SU-DHL-6 (cell line): ENCODE results near the gene PRKD1.

Source experiments
- H2AFZ ChIP-seq: fragments of 200-600 bp; sonication (generic); 2 replicates; pipeline ENCODE4 v1.6.1; 2014; ENCODE audit warnings: low read depth, mild to moderate bottlenecking, moderate library complexity, mixed read lengths, antibody characterized with exemption, low read length; ENCODE audit not compliant: severe bottlenecking
- H3F3A ChIP-seq: fragments of 200-600 bp; shearing (Covaris generic); 2 replicates; pipeline ENCODE4 v1.6.0; 2016; ENCODE audit warnings: antibody characterized with exemption, mild to moderate bottlenecking; ENCODE audit not compliant: insufficient read depth
- H3K27ac ChIP-seq: fragments of 200-600 bp; sonication (generic); 2 replicates; pipeline ENCODE4 v1.5.1; 2016; ENCODE audit warnings: low read depth, mild to moderate bottlenecking, low read length, moderate library complexity, mixed read lengths
- H3K27me3 ChIP-seq: fragments of 200-600 bp; sonication (generic), shearing (Covaris generic); 2 replicates; pipeline ENCODE4 v1.6.0; 2014; ENCODE audit warnings: mild to moderate bottlenecking, low read length
- H3K36me3 ChIP-seq: fragments of 200-600 bp; sonication (generic); 2 replicates; pipeline ENCODE4 v1.6.1; 2014; ENCODE audit warnings: mild to moderate bottlenecking, low read length, mixed read lengths
- H3K4me2 ChIP-seq: fragments of 300-600, 200-600 bp; shearing (Covaris generic), sonication (generic); 2 replicates; pipeline ENCODE4 v1.6.0; 2014; ENCODE audit warnings: low read length, low read depth, mild to moderate bottlenecking; ENCODE audit not compliant: poor library complexity, severe bottlenecking
- H3K4me3 ChIP-seq: fragments of 200-600 bp; sonication (generic); 2 replicates; pipeline ENCODE4 v1.5.1; 2014; ENCODE audit warnings: antibody characterized with exemption, low read length, mild to moderate bottlenecking, mixed read lengths; ENCODE audit not compliant: insufficient read depth, poor library complexity, severe bottlenecking
- H3K79me2 ChIP-seq: fragments of 200-600 bp; sonication (generic); 2 replicates; pipeline ENCODE4 v1.6.1; 2014; ENCODE audit warnings: mild to moderate bottlenecking, low read length, moderate library complexity; ENCODE audit not compliant: insufficient read depth
- H3K9ac ChIP-seq: fragments of 200-600 bp; sonication (generic); 2 replicates; pipeline ENCODE4 v1.7.0; 2014; ENCODE audit warnings: mild to moderate bottlenecking, low read length
- H3K9me2 ChIP-seq: fragments of 200-600 bp; sonication (generic); replicated peaks from 2 replicates; pipeline ENCODE4 v1.6.1; 2014; ENCODE audit warnings: low read length; ENCODE audit not compliant: insufficient read depth
- H3K9me3 ChIP-seq: fragments of 200-600 bp; sonication (generic); 2 replicates; pipeline ENCODE4 v1.6.1; 2014; ENCODE audit warnings: low read length, mixed read lengths; ENCODE audit not compliant: insufficient read depth
- H4K20me1 ChIP-seq: fragments of 200-600 bp; sonication (generic); 2 replicates; pipeline ENCODE4 v1.6.1; 2014; ENCODE audit warnings: low read depth, mild to moderate bottlenecking, antibody characterized with exemption, low read length, moderate library complexity, mixed read lengths
- CTCF ChIP-seq: fragments of 200-600 bp; sonication (generic); IDR thresholded peaks from one replicate; pipeline ENCODE4 v1.5.1; 2017; ENCODE audit warnings: antibody characterized with exemption, mild to moderate bottlenecking, low read length, moderate library complexity; ENCODE audit not compliant: insufficient read depth, poor library complexity, severe bottlenecking
- EZH2phosphoT487 ChIP-seq: fragments of 200-600 bp; sonication (generic), shearing (Covaris generic); conservative IDR thresholded peaks from 2 replicates; pipeline ENCODE4 v1.6.1; 2018; ENCODE audit warnings: mild to moderate bottlenecking, antibody characterized with exemption, low read length, moderate library complexity, mixed read lengths

The PRKD1 gene

GRCh38 chr14:29682789-29683188 lies 244.9 kb downstream of the PRKD1 start:
- H3K9me3 ChIP-seq: no peaks in the 10 kb centered on the region
- H2AFZ ChIP-seq: no peak overlapping the region
- no peak overlapping the region for H3K4me3 ChIP-seq
- H3K27ac ChIP-seq: no peak overlapping the region
- H3K79me2 ChIP-seq: no peaks in the 10 kb centered on the region
- no peak for TF ChIP-seq EZH2phosphoT487
- no peak for TF ChIP-seq CTCF
- H4K20me1 ChIP-seq: no peaks in the 10 kb centered on the region
- H3K36me3 ChIP-seq: no peaks in the 10 kb centered on the region
- H3K9ac ChIP-seq: no peak overlapping the region
- H3K9me2 ChIP-seq: no peaks in the 10 kb centered on the region
- H3K27me3 ChIP-seq: no peaks in the 10 kb centered on the region
- H3K4me2 ChIP-seq: no peak overlapping the region
- no peaks in the 10 kb centered on the region for H3F3A ChIP-seq

DNA sequence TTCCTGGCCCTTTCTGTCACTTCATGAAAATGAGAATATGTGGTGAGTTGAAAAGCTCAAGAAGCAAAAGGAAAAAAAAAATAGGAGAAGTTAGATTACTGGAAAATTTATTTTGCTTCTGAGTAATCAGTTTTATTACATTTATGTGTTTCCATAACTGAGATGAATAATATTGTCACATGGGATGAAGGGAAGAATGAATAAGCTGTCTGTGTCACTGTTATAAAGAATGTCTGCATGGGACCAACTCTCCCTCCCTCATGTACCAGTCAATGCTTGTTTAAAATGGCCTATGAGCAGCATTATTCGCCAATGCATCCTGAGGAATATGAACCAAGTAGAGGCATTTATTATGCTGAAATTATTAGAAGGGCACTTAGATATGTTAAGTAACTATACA lies 246.3 kb downstream of the PRKD1 start:
- Histone ChIP-seq H3K79me2 (no peaks in the 10 kb centered on the region), H3F3A (no peaks in the 10 kb centered on the region), H3K36me3 (no peaks in the 10 kb centered on the region), H3K9me2 (no peaks in the 10 kb centered on the region), H3K27me3 (no peaks in the 10 kb centered on the region), H3K9me3 (no peaks in the 10 kb centered on the region), H3K9ac (no peak overlapping the region), H3K27ac (no peak overlapping the region), H4K20me1 (no peaks in the 10 kb centered on the region), H3K4me3 (no peak overlapping the region), H2AFZ (no peak overlapping the region), H3K4me2 (no peak overlapping the region)
- TF ChIP-seq EZH2phosphoT487: no peak
- no peak for TF ChIP-seq CTCF

GRCh38 chr14:29674566-29675285 lies 252.9 kb downstream of the PRKD1 start:
- Histone ChIP-seq H3K9me2 (no peaks in the 10 kb centered on the region), H3K9me3 (no peaks in the 10 kb centered on the region), H4K20me1 (no peaks in the 10 kb centered on the region), H3K27me3 (no peaks in the 10 kb centered on the region), H3F3A (no peaks in the 10 kb centered on the region), H3K27ac (no peak overlapping the region), H3K4me2 (no peak overlapping the region), H2AFZ (no peak overlapping the region), H3K9ac (no peak overlapping the region), H3K79me2 (no peaks in the 10 kb centered on the region), H3K4me3 (no peak overlapping the region), H3K36me3 (no peaks in the 10 kb centered on the region)
- TF ChIP-seq CTCF: no peak
- TF ChIP-seq EZH2phosphoT487: no peak
